HepG2 (cell line): Measurements from ENCODE around the gene UNKL. TPM values are rescaled to one million over a fixed set of nuclear protein-coding genes. Genes with fewer than 3 reads are reported as not detected.

Experiments
- ATAC-seq: fragments of 200-7000 bp; cut with Tn5 transposase; 3 replicates; pipeline ENCODE4 v1.9.1; 2020; ENCODE audit warnings: mild to moderate bottlenecking, moderate library complexity
- BruUV-seq: library from RNA; stranded (reverse); fragments of 400-500 nt; replicated peaks from 2 replicates; lab custom pipeline; 2021; lab: Mats Ljungman, UMichigan
- CTCF ChIA-PET: fragments of 300-600 bp; formaldehyde crosslinking; extraction: SDS; loops from one replicate; lab custom pipeline; 2021; ENCODE audit warnings: low total read pairs, inconsistent platforms, low intra/inter-chr PET ratio; lab: Yijun Ruan, JAX
- POLR2A ChIA-PET: fragments of 350-600 bp; sonication (Branson Sonifier 250); formaldehyde crosslinking; loops from one replicate; lab custom pipeline; 2020; ENCODE audit warnings: antibody characterized with exemption, inconsistent platforms; lab: Yijun Ruan, JAX
- DNase-seq: peaks from one replicate; pipeline ENCODE4 v3.0.0-alpha.2; 2015; ENCODE audit warnings: low spot score
- FAIRE-seq: peaks from 3 replicates; lab custom pipeline; 2011; peaks lifted over from hg19 to GRCh38; lab: Jason Lieb, UNC
- H2AFZ ChIP-seq: one replicate; pipeline ENCODE4 v1.6.1; 2011; ENCODE audit warnings: low read length, inconsistent platforms
- H3K27ac ChIP-seq: fragments of 300-600 bp; 3 replicates; pipeline ENCODE4 v1.8.0; 2011; ENCODE audit warnings: mixed run types, mild to moderate bottlenecking, mixed read lengths, low read length, inconsistent platforms; ENCODE audit not compliant: insufficient read depth; ENCODE audit errors: extremely low read length
- H3K27me3 ChIP-seq, 2 experiments: fragments of 200-600 bp in 1 of 2; 2 replicates in 1 of 2; 3 replicates in 1 of 2; pipeline versions ENCODE4 v1.6.0 to v1.8.0; 2011; ENCODE audit warnings: low read length in 2 of 2, mild to moderate bottlenecking in 2 of 2, moderate library complexity in 2 of 2, inconsistent platforms in 1 of 2; ENCODE audit not compliant: insufficient read depth in 2 of 2, control insufficient read depth in 1 of 2
- H3K36me3 ChIP-seq, 2 experiments: fragments of 200-600 bp in 1 of 2; replicated peaks in 1 of 2; 2 replicates in 1 of 2; 3 replicates in 1 of 2; pipeline versions ENCODE4 v1.5.1 to v1.8.0; 2011; ENCODE audit warnings: low read length in 2 of 2, inconsistent platforms in 1 of 2; ENCODE audit not compliant: insufficient read depth in 2 of 2, control insufficient read depth in 1 of 2
- H3K4me1 ChIP-seq: 2 replicates; pipeline ENCODE4 v1.5.1; 2012; ENCODE audit warnings: low read length, inconsistent platforms; ENCODE audit not compliant: insufficient read depth
- H3K4me2 ChIP-seq: 2 replicates; pipeline ENCODE4 v1.6.0; 2011; ENCODE audit warnings: low read depth, low read length, inconsistent platforms
- H3K4me3 ChIP-seq, 3 experiments: fragments of 200-600 bp in 1 of 3; sonication (generic), shearing (Covaris generic) in 1 of 3; replicated peaks in 1 of 3; 2 replicates each; pipeline ENCODE4 v1.5.1; 2011 to 2016; ENCODE audit warnings: low read length in 3 of 3, inconsistent platforms in 2 of 3, low read depth in 2 of 3, mild to moderate bottlenecking in 2 of 3, control low read depth in 1 of 3, mixed read lengths in 1 of 3; ENCODE audit not compliant: insufficient read depth in 1 of 3
- H3K79me2 ChIP-seq: one replicate; pipeline ENCODE4 v1.6.1; 2011; ENCODE audit warnings: low read length, inconsistent platforms; ENCODE audit not compliant: insufficient read depth
- H3K9ac ChIP-seq: 2 replicates; pipeline ENCODE4 v1.6.0; 2011; ENCODE audit warnings: mild to moderate bottlenecking, low read depth, low read length, inconsistent platforms; ENCODE audit not compliant: insufficient read depth
- H3K9me3 ChIP-seq: 2 replicates; pipeline ENCODE4 v1.5.1; 2012; ENCODE audit warnings: mild to moderate bottlenecking, low read length
- H4K20me1 ChIP-seq: 2 replicates; pipeline ENCODE4 v1.6.0; 2011; ENCODE audit warnings: inconsistent platforms, mild to moderate bottlenecking, low read length, moderate library complexity; ENCODE audit not compliant: insufficient read depth
- MBD4 ChIP-seq: IDR thresholded peaks from 2 replicates; pipeline ENCODE4 v1.6.1; 2012; ENCODE audit warnings: low read length, inconsistent platforms, borderline replicate concordance
- NFE2L1 ChIP-seq: sonication (generic); formaldehyde crosslinking; IDR thresholded peaks from 2 replicates; pipeline ENCODE4 v1.4.0; 2020; ENCODE audit warnings: missing genetic modification reagents, mild to moderate bottlenecking, borderline replicate concordance
- SRF ChIP-seq: IDR thresholded peaks from 2 replicates; pipeline ENCODE4 v1.6.1; 2011; ENCODE audit warnings: mild to moderate bottlenecking, low read depth, low read length, moderate library complexity
- TBX2 ChIP-seq: sonication (generic); formaldehyde crosslinking; IDR thresholded peaks from 2 replicates; pipeline ENCODE4 v1.5.0; 2020; ENCODE audit warnings: missing genetic modification reagents, mild to moderate bottlenecking, borderline replicate concordance
- TOE1 ChIP-seq: sonication (generic); formaldehyde crosslinking; IDR thresholded peaks from 2 replicates; pipeline ENCODE4 v1.4.0; 2020; ENCODE audit warnings: mild to moderate bottlenecking, missing genetic modification reagents
- ZNF30 ChIP-seq: sonication (generic); formaldehyde crosslinking; IDR thresholded peaks from 2 replicates; pipeline ENCODE4 v1.5.0; 2020; ENCODE audit warnings: mild to moderate bottlenecking, missing genetic modification reagents
- ZNF34 ChIP-seq: sonication (generic); formaldehyde crosslinking; IDR thresholded peaks from 2 replicates; pipeline ENCODE4 v1.4.0; 2020; ENCODE audit warnings: mild to moderate bottlenecking, missing genetic modification reagents, borderline replicate concordance
- WGBS: methylation state at CpG from one replicate; pipeline ENCODE4 v1.1.6; 2017; ENCODE audit warnings: low lambda C conversion rate; 5-methylcytosine and 5-hydroxymethylcytosine counted together
- in situ Hi-C: cut with HindIII; loops from 2 replicates; pipeline ENCODE4 v1.10.0; 2017; ENCODE audit warnings: low pct_unique_long_range_greater_than_20kb; ENCODE audit not compliant: extremely low pct_ligation_motif_present
- intact Hi-C: fragments of 100-400 bp; cut with micrococcal nuclease; formaldehyde crosslinking; loops from one replicate; pipeline ENCODE4 v1.10.0; 2022; ENCODE audit not compliant: unreplicated experiment
- polyA plus RNA-seq, 8 experiments: library from polyadenylated mRNA; depleted of rRNA in 3 of 8; stranded (reverse) in 7 of 8; unstranded in 1 of 8; fragments of >200 nt; fragmentation: Illumina TruSeq in 4 of 8; extraction: Trizol in 4 of 8; gene quantifications; 2 replicates each; pipeline versions ENCODE4 v1.2.1 to v1.2.3, GENCODE V29; 2011 to 2016; ENCODE audit warnings: low read depth in 4 of 8, missing spikeins in 1 of 8, mixed read lengths in 1 of 8; ENCODE audit not compliant: insufficient read depth in 1 of 8
- total RNA-seq, 5 experiments: library from RNA; depleted of rRNA; stranded (reverse); fragments of >200 nt; fragmentation: Illumina TruSeq; extraction: Trizol; gene quantifications; 2 replicates each; pipeline ENCODE4 v1.2.3, GENCODE V29; 2016; ENCODE audit warnings: low read depth in 1 of 5
- TF ChIP-seq, protein P1 (sequence below): sonication (generic); formaldehyde crosslinking; conservative IDR thresholded peaks from 2 replicates; pipeline ENCODE4 v1.4.0; 2020; ENCODE audit warnings: missing genetic modification reagents
- TF ChIP-seq, protein P2 (sequence below): sonication (generic); formaldehyde crosslinking; IDR thresholded peaks from 2 replicates; pipeline ENCODE4 v1.5.0; 2020; ENCODE audit warnings: missing genetic modification reagents, mild to moderate bottlenecking, borderline replicate concordance
- TF ChIP-seq, protein P3 (sequence below): sonication (generic); formaldehyde crosslinking; conservative IDR thresholded peaks from 2 replicates; pipeline ENCODE4 v1.4.0; 2020; ENCODE audit warnings: mild to moderate bottlenecking, missing genetic modification reagents, moderate library complexity

Gene UNKL
- total and polyA plus RNA-seq, 2 of the 13 experiments (the other 11 are each of a cell fraction or from before 2014, with no cell fraction given) = 10.4 to 17.6 TPM

DNA sequence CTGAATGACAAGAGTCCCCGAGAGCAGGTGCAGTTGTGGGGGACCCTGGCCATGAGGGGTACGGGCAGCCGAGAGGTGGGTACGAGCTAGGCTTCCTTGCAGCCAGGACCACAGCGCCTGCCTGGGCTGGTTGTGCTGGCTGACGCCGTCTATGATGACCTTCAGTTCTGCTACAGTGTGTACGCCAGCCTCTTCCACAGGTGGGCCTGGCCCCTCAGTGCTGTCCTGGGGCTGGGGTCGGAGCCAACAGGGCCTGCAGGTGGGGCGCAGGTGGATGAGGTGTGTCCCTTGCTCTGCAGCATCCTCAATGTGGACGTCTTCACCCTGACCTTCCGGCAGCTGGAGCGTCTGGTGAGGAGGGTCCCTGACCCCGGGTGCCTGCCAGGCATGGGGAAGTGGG lies 70.0 kb downstream of the UNKL start:
- H3K4me2 ChIP-seq = peak overlapping the region; percentile 99; the same call in 1 of the 2 replicates
- no TSS peak for BruUV-seq
- CTCF ChIA-PET = no interaction called here

DNA sequence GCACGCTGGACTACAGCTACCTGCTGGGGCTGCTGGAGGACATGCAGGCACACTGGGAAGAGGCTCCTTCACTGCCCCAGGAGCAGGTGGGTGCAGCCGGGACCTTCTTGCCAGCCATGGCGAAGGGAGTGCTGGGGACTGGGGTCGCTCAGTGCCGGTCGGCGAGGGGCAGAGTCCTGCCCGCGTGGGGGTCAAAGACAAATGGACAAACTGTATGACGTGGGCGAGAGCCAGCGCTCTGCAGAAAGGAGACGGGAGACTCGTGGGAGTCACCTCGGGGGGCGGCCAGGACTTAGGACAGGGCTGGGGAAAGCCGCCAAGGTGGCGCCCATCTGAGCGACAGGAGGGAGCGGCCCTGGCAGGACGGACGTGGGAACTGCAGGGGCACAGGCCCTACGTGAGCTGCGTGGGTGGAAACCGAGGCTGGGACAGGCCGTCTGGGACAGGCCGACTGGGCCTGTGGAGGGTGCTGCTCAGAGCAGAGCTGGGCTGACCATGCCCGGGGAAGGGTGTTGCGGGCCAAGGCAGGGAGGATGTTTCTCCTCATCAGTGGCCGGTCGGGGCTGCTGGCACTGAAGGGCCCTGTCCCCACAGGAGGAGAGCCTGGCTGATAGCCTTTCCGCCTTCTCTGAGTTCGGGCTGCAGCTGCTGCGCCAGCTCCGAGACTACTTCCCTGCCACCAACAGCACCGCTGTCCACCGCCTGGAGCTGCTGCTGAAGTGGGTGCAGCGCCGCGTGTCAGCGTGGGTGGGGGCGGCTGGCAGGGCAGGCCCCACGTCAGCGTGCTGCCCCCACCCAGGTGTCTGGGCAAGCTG lies 70.9 kb downstream of the UNKL start:
- DNase-seq = no peak
- peak overlapping the region; percentile 25 for H3K27ac ChIP-seq
- ChIA-PET CTCF (no interaction called here), POLR2A (interaction anchor here (1.0 to 2.3 kb wide), 7 partner anchors 11 to 83 kb away, joined by 3 to 25 read pairs (median 5); partner anchors contain the start of genes BAIAP3, UBE2I and UQCC4)
- ATAC-seq = peak; percentile 23
- H3K4me2 ChIP-seq = peak overlapping the region; percentile 99
- BruUV-seq = no TSS peak
- no peak overlapping the region for H2AFZ ChIP-seq
- H3K4me1 ChIP-seq = peaks cover 19% of the 10 kb centered on the region
- intact Hi-C loops (no loop called here), in situ Hi-C loops (no loop called here)
- peak overlapping the region; percentile 60 to 87 (median 71) for H3K4me3 ChIP-seq
- WGBS = 1% methylated on average over 22 of the region's 44 CpGs
- H3K36me3 ChIP-seq = peaks cover 0 to 2% of the 10 kb centered on the region in 2 experiments; a peak in 2 of 5 replicates
- no peaks in the 10 kb centered on the region for H3K79me2 ChIP-seq
- no peak for FAIRE-seq
- H3K9ac ChIP-seq = peak overlapping the region; percentile 57
- no peaks in the 10 kb centered on the region for H3K9me3 ChIP-seq
- H4K20me1 ChIP-seq = no peaks in the 10 kb centered on the region
- H3K27me3 ChIP-seq = peaks cover 3 to 26% of the 10 kb centered on the region in 2 experiments; a peak in 3 of 5 replicates
- TF ChIP-seq MBD4 = no peak
- TF ChIP-seq, protein P1, sequence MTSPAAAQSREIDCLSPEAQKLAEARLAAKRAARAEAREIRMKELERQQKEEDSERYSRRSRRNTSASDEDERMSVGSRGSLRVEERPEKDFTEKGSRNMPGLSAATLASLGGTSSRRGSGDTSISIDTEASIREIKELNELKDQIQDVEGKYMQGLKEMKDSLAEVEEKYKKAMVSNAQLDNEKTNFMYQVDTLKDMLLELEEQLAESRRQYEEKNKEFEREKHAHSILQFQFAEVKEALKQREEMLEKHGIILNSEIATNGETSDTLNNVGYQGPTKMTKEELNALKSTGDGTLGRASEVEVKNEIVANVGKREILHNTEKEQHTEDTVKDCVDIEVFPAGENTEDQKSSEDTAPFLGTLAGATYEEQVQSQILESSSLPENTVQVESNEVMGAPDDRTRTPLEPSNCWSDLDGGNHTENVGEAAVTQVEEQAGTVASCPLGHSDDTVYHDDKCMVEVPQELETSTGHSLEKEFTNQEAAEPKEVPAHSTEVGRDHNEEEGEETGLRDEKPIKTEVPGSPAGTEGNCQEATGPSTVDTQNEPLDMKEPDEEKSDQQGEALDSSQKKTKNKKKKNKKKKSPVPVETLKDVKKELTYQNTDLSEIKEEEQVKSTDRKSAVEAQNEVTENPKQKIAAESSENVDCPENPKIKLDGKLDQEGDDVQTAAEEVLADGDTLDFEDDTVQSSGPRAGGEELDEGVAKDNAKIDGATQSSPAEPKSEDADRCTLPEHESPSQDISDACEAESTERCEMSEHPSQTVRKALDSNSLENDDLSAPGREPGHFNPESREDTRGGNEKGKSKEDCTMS = no peak
- TF ChIP-seq ZNF34 = no peak
- TF ChIP-seq, protein P2, sequence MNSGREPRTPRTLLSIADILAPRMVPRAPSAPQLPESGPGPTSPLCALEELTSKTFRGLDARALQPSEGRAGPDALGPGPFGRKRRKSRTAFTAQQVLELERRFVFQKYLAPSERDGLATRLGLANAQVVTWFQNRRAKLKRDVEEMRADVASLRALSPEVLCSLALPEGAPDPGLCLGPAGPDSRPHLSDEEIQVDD (CRISPR knock-in tag) = no peak
- TF ChIP-seq, protein P3, sequence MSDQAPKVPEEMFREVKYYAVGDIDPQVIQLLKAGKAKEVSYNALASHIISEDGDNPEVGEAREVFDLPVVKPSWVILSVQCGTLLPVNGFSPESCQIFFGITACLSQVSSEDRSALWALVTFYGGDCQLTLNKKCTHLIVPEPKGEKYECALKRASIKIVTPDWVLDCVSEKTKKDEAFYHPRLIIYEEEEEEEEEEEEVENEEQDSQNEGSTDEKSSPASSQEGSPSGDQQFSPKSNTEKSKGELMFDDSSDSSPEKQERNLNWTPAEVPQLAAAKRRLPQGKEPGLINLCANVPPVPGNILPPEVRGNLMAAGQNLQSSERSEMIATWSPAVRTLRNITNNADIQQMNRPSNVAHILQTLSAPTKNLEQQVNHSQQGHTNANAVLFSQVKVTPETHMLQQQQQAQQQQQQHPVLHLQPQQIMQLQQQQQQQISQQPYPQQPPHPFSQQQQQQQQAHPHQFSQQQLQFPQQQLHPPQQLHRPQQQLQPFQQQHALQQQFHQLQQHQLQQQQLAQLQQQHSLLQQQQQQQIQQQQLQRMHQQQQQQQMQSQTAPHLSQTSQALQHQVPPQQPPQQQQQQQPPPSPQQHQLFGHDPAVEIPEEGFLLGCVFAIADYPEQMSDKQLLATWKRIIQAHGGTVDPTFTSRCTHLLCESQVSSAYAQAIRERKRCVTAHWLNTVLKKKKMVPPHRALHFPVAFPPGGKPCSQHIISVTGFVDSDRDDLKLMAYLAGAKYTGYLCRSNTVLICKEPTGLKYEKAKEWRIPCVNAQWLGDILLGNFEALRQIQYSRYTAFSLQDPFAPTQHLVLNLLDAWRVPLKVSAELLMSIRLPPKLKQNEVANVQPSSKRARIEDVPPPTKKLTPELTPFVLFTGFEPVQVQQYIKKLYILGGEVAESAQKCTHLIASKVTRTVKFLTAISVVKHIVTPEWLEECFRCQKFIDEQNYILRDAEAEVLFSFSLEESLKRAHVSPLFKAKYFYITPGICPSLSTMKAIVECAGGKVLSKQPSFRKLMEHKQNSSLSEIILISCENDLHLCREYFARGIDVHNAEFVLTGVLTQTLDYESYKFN (CRISPR knock-in tag) = 0 out of 2 replicates have a peak, but pooled peaks have one; percentile 16
- no peak for TF ChIP-seq SRF
- no peak for TF ChIP-seq ZNF30
- TF ChIP-seq NFE2L1 (CRISPR knock-in tag) = no peak

More for the DNA sequence above, 70.0 kb downstream of the UNKL start:
- Histone ChIP-seq H2AFZ (no peak overlapping the region), H3K27ac (no peak overlapping the region), H3K79me2 (no peaks in the 10 kb centered on the region), H3K9ac (no peak overlapping the region), H3K4me1 (peaks cover 19% of the 10 kb centered on the region), H3K4me3 (peak overlapping the region in 1 of 3 experiments; percentile 87; a peak in 1 of 6 replicates), H3K36me3 (peaks cover 3% of the 10 kb centered on the region in 2 experiments; a peak in 3 of 5 replicates), H4K20me1 (no peaks in the 10 kb centered on the region), H3K27me3 (peaks cover 0 to 18% of the 10 kb centered on the region in 2 experiments; a peak in 2 of 5 replicates), H3K9me3 (no peaks in the 10 kb centered on the region)
- DNase-seq (no peak), FAIRE-seq (no peak), ATAC-seq (no peak)
- POLR2A ChIA-PET = interaction anchor here (1.2 to 2.3 kb wide), 2 partner anchors 12 to 34 kb away, joined by 3 to 25 read pairs; partner anchors contain the start of gene BAIAP3
- intact Hi-C loops (no loop called here), in situ Hi-C loops (no loop called here)
- 83% methylated on average over 12 of the region's 14 CpGs for WGBS
- TF ChIP-seq TBX2 (CRISPR knock-in tag) (0 out of 2 replicates have a peak, but pooled peaks have one; percentile 6), TOE1 (CRISPR knock-in tag) (no peak)
